Transverse colon (tissue), 4 donors: ENCODE data around the gene PALLD.

Source experiments
- CTCF ChIP-seq, 5 experiments: fragments of 200-600 bp in 3 of 5; fragments of 450-650 bp in 2 of 5; sonication (generic) in 3 of 5; IDR thresholded peaks; 1 replicate in 2 of 5; 2 replicates in 3 of 5; pipeline ENCODE4 v1.5.1; 2016 to 2017; ENCODE audit warnings: antibody characterized with exemption in 5 of 5, inconsistent platforms in 3 of 5, mild to moderate bottlenecking in 2 of 5, moderate library complexity in 1 of 5
- EP300 ChIP-seq: sonication (generic); formaldehyde crosslinking; IDR thresholded peaks from one replicate; pipeline ENCODE4 v1.6.1; 2017; ENCODE audit warnings: antibody characterized with exemption, low read depth
- POLR2A ChIP-seq: fragments of 450-650 bp; IDR thresholded peaks from one replicate; pipeline ENCODE4 v1.6.1; 2016; ENCODE audit warnings: antibody characterized with exemption, mild to moderate bottlenecking, moderate library complexity
- POLR2AphosphoS5 ChIP-seq, 3 donors: sonication (generic); formaldehyde crosslinking; IDR thresholded peaks; one replicate each; pipeline ENCODE4 v1.6.1; 2016; ENCODE audit warnings: antibody characterized with exemption in 3 of 3

DNA sequence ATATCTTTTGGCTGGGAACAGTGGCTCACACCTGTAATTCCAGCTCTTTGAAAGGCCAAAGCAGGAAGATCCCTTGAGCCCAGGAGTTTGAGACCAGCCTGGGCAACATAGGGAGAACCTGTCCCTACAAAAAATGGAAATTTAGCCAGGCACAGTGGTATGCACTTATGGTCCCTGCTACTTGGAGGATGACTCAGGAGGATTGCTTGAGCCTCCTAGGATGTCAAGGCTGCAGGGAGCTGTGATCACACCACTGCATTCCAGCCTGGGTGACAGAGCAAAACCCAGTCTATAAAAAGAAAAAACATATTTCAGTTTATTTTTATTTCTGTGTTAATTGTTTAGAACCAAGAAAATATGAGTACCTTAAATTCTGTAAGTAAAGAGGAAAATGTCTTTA lies 389.5 kb downstream of the PALLD start:
- no peak for TF ChIP-seq POLR2AphosphoS5 (IDR thresholded peaks at IDR 0.05)
- no peak for TF ChIP-seq POLR2A
- TF ChIP-seq CTCF (IDR thresholded peaks at IDR 0.05) = no peak
- no peak for TF ChIP-seq EP300
